ENCODE measurements around the gene ZNF805. TPM values are rescaled to one million over a fixed set of nuclear protein-coding genes. Genes with fewer than 3 reads are reported as not detected.

The ZNF805 gene
- total RNA-seq (2021; ENCODE audit: unreplicated experiment) (9.2 TPM), Bru-seq, nascent RNA (percentile 79 among the genes with signal in this experiment), BruChase-seq, experiment 1, labeled RNA remaining after a 6-hour chase (percentile 83 among the genes with signal in this experiment), BruChase-seq, experiment 2, labeled RNA remaining after a 2-hour chase (percentile 87 among the genes with signal in this experiment)
- polyA plus RNA-seq (2012): 2.9 and 3.3 TPM in 2 replicates
- long read RNA-seq, transcript ZNF805-202 (4 exons, 1,884 nt): major isoform, 6 of 7 reads
- long read RNA-seq, partial matches to known transcripts: 0 of 7 reads
- long read RNA-seq, other reads (novel, unspliced or antisense): 0 of 7 reads

DNA sequence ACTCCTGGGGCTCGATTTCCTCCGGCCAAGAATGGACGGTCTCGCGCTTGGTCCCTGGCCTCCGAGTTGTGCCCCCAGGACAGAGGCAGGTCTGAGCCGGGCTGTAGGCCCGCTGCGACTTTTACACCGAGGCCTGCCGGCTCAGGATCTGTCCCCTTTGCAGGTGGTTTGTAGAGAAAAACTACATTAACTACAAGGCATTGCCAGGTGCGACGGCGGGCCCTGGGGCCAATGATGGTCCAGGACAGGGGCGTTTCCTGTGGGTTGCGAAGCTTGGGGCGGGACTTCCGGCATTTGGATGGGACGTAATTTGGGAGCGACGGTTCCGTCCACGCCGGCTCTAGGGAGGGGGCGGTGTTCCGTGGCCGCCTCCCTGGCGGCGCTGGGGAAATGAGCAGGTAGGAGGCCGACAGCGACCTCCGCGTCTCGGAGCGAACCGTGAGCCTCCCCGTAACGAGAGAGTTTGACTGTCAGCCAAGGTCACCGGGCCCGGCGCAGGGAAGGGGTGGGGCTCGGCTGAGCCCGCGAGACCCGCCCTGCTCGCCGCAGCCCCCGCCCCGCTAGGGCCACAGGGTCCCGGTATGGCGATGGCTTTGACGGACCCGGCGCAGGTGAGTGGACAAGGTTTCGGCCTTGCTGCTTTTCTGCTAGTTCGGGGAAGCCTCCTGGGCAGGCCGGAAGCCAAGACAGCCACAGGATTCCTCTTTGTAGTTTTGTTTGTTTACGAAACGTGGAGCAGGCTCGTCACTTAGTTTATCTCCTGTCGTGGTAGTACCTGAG, at the start of gene ZNF805:
ZNF805 (plus strand) TSS at position 322 of the 780 bp plus-strand sequence; CDS start at position 582, 260 bp downstream.
- Histone ChIP-seq H3K36me3 (ENCODE audit: control insufficient read depth in 1 of 2, insufficient read depth in 2 of 2, low read length in 2 of 2) (peaks cover 0 to 2% of the 10 kb centered on the region in 2 experiments; a peak in 1 of 4 replicates), H2AFZ (ENCODE audit: low read depth, low read length, poor library complexity, severe bottlenecking) (no peak within 1 kb of the TSS), H3K4me2 (ENCODE audit: low read length) (peak within 1 kb of the TSS; percentile 80), H3K4me1 (ENCODE audit: control insufficient read depth in 1 of 2, insufficient read depth in 2 of 2, low read length in 2 of 2) (peaks cover 6 to 16% of the 10 kb centered on the region in 2 experiments; a peak in 3 of 4 replicates), H3K9me2 (ENCODE audit: insufficient read depth) (no peaks in the 10 kb centered on the region), H3K27ac (ENCODE audit: low read depth, low read length) (peak within 1 kb of the TSS; percentile 81), H3K9me3 (ENCODE audit: control insufficient read depth in 1 of 2, insufficient read depth in 1 of 2, low read depth in 1 of 2, low read length in 2 of 2) (no peaks in the 10 kb centered on the region), H4K20me1 (ENCODE audit: insufficient read depth) (no peaks in the 10 kb centered on the region), H3K9ac (ENCODE audit: low read length) (peak within 1 kb of the TSS; percentile 75), H3K4me3 (replicated peaks in 1 of 2; ENCODE audit: low read depth in 1 of 2, low read length in 2 of 2) (peak within 1 kb of the TSS; percentile 82 to 90), H3K27me3 (ENCODE audit: insufficient read depth, low read length) (no peaks in the 10 kb centered on the region), H3K79me2 (ENCODE audit: insufficient read depth, low read length) (peaks cover 32% of the 10 kb centered on the region)
- DNase-seq (ENCODE audit: low read depth, low spot score) (peak; percentile 88), ATAC-seq (peak; percentile 94)
- CTCF ChIA-PET: no interaction called here
- intact Hi-C loops (cut with micrococcal nuclease): loop anchor here (1.0 kb wide), 1 partner anchor 40 kb away; the partner anchor contains the start of gene ZNF460
- RAD21 ChIA-PET (ENCODE audit: low non-redundant PET in 1 of 2, low total read pairs in 2 of 2, uncharacterized antibody in 2 of 2, unreplicated experiment in 2 of 2): no interaction called here
- BruUV-seq (replicated peaks): TSS peak; percentile 52
- POLR2A ChIA-PET: no interaction called here
- TF ChIP-seq SIN3A (IDR thresholded peaks at IDR 0.05; ENCODE audit: low read depth) (no peak), CBX3 (IDR thresholded peaks at IDR 0.05; ENCODE audit: low read depth) (no peak; the same call in 1 of the 2 replicates), YY1 (IDR thresholded peaks at IDR 0.05; ENCODE audit: extremely low read depth, insufficient replicate concordance, low read depth, low read length) (peak; percentile 21), RAD21 (IDR thresholded peaks at IDR 0.05; ENCODE audit: low read depth) (no peak), FOSL1 (IDR thresholded peaks at IDR 0.05; ENCODE audit: low read depth) (no peak), POLR2AphosphoS5 (IDR thresholded peaks at IDR 0.05; ENCODE audit: low read depth, low read length) (peak; percentile 62), SP1 (IDR thresholded peaks at IDR 0.05; ENCODE audit: low read depth) (peak; percentile 84), ZFX (IDR thresholded peaks at IDR 0.05) (peak; percentile 56), EZH2phosphoT487 (IDR thresholded peaks at IDR 0.05; ENCODE audit: borderline replicate concordance) (no peak), SRF (IDR thresholded peaks at IDR 0.05; ENCODE audit: low read depth) (peak; percentile 92), EGR1 (IDR thresholded peaks at IDR 0.05; ENCODE audit: low read depth) (peak; percentile 74), EZH2 (IDR thresholded peaks at IDR 0.05) (no peak), POLR2A (IDR thresholded peaks at IDR 0.05; ENCODE audit: borderline replicate concordance, extremely low read depth, insufficient read depth, insufficient read length) (peak; percentile 58)
- TF ChIP-seq, protein P1, sequence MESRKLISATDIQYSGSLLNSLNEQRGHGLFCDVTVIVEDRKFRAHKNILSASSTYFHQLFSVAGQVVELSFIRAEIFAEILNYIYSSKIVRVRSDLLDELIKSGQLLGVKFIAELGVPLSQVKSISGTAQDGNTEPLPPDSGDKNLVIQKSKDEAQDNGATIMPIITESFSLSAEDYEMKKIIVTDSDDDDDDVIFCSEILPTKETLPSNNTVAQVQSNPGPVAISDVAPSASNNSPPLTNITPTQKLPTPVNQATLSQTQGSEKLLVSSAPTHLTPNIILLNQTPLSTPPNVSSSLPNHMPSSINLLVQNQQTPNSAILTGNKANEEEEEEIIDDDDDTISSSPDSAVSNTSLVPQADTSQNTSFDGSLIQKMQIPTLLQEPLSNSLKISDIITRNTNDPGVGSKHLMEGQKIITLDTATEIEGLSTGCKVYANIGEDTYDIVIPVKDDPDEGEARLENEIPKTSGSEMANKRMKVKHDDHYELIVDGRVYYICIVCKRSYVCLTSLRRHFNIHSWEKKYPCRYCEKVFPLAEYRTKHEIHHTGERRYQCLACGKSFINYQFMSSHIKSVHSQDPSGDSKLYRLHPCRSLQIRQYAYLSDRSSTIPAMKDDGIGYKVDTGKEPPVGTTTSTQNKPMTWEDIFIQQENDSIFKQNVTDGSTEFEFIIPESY (IDR thresholded peaks at IDR 0.05; ENCODE audit: extremely low read depth, insufficient replicate concordance, low read length): no peak
- TF ChIP-seq, protein P2, sequence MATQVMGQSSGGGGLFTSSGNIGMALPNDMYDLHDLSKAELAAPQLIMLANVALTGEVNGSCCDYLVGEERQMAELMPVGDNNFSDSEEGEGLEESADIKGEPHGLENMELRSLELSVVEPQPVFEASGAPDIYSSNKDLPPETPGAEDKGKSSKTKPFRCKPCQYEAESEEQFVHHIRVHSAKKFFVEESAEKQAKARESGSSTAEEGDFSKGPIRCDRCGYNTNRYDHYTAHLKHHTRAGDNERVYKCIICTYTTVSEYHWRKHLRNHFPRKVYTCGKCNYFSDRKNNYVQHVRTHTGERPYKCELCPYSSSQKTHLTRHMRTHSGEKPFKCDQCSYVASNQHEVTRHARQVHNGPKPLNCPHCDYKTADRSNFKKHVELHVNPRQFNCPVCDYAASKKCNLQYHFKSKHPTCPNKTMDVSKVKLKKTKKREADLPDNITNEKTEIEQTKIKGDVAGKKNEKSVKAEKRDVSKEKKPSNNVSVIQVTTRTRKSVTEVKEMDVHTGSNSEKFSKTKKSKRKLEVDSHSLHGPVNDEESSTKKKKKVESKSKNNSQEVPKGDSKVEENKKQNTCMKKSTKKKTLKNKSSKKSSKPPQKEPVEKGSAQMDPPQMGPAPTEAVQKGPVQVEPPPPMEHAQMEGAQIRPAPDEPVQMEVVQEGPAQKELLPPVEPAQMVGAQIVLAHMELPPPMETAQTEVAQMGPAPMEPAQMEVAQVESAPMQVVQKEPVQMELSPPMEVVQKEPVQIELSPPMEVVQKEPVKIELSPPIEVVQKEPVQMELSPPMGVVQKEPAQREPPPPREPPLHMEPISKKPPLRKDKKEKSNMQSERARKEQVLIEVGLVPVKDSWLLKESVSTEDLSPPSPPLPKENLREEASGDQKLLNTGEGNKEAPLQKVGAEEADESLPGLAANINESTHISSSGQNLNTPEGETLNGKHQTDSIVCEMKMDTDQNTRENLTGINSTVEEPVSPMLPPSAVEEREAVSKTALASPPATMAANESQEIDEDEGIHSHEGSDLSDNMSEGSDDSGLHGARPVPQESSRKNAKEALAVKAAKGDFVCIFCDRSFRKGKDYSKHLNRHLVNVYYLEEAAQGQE (IDR thresholded peaks at IDR 0.05; ENCODE audit: low read depth): no peak
- TF ChIP-seq, protein P3, sequence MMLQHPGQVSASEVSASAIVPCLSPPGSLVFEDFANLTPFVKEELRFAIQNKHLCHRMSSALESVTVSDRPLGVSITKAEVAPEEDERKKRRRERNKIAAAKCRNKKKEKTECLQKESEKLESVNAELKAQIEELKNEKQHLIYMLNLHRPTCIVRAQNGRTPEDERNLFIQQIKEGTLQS (IDR thresholded peaks at IDR 0.05): no peak
- TF ChIP-seq, protein P4, sequence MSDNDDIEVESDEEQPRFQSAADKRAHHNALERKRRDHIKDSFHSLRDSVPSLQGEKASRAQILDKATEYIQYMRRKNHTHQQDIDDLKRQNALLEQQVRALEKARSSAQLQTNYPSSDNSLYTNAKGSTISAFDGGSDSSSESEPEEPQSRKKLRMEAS (IDR thresholded peaks at IDR 0.05): peak; percentile 90

Measured in HCT116 (cell line).